SK-N-SH (cell line): ENCODE results near the gene HECTD3. TPM values are rescaled to one million over a fixed set of nuclear protein-coding genes. Genes with fewer than 3 reads are reported as not detected.

Experiments used
- CTCF ChIA-PET: fragments of 300-600, 350-600 bp; formaldehyde crosslinking; extraction: SDS; loops from one replicate; lab custom pipeline; 2021; lab: Yijun Ruan, JAX
- POLR2A ChIA-PET: fragments of 350-600 bp; sonication (Branson Sonifier 250); formaldehyde crosslinking; extraction: SDS; loops from one replicate; lab custom pipeline; 2020; ENCODE audit warnings: antibody characterized with exemption, inconsistent platforms; lab: Yijun Ruan, JAX
- DNase-seq: peaks from one replicate; pipeline ENCODE4 v3.0.0; 2012
- H2AFZ ChIP-seq: fragments of 200-600 bp; sonication (generic); 2 replicates; pipeline ENCODE4 v1.8.1; 2016; ENCODE audit warnings: antibody characterized with exemption, mild to moderate bottlenecking, low read depth
- H3F3A ChIP-seq: fragments of 200-600 bp; sonication (generic); replicated peaks from 2 replicates; pipeline ENCODE3; 2016; ENCODE audit warnings: antibody characterized with exemption, mild to moderate bottlenecking; ENCODE audit not compliant: insufficient read depth
- H3K27ac ChIP-seq, 2 experiments: fragments of 200-500 bp in 1 of 2; fragments of 200-600 bp in 1 of 2; sonication (Bioruptor generic) in 1 of 2; sonication (generic), shearing (Covaris generic) in 1 of 2; 2 replicates each; pipeline versions ENCODE4 v1.5.1 to v1.6.1; 2014 to 2016; ENCODE audit warnings: low read depth in 2 of 2, inconsistent platforms in 1 of 2, low read length in 1 of 2, mild to moderate bottlenecking in 1 of 2, mixed read lengths in 1 of 2
- H3K27me3 ChIP-seq: fragments of 200-600 bp; sonication (generic), shearing (Covaris generic); 2 replicates; pipeline ENCODE4 v1.6.1; 2016; ENCODE audit warnings: mixed run types; ENCODE audit not compliant: insufficient read depth
- H3K36me3 ChIP-seq, 2 experiments: fragments of 200-500 bp in 1 of 2; fragments of 200-600 bp in 1 of 2; sonication (Bioruptor generic) in 1 of 2; sonication (generic) in 1 of 2; replicated peaks in 1 of 2; 2 replicates each; pipeline versions ENCODE3 to v1.5.1; 2014 to 2016; ENCODE audit warnings: low read length in 1 of 2, mild to moderate bottlenecking in 1 of 2; ENCODE audit not compliant: insufficient read depth in 2 of 2, control insufficient read depth in 1 of 2
- H3K4me1 ChIP-seq, 2 experiments: fragments of 200-500 bp in 1 of 2; fragments of 200-600 bp in 1 of 2; sonication (Bioruptor generic) in 1 of 2; sonication (generic), shearing (Covaris generic) in 1 of 2; 2 replicates each; pipeline versions ENCODE4 v1.5.1 to v1.6.1; 2014 to 2016; ENCODE audit warnings: low read depth in 1 of 2, low read length in 1 of 2, mixed run types in 1 of 2; ENCODE audit not compliant: insufficient read depth in 2 of 2, control insufficient read depth in 1 of 2
- H3K4me2 ChIP-seq: fragments of 200-600 bp; sonication (generic), shearing (Covaris generic); 2 replicates; pipeline ENCODE4 v1.6.1; 2017; ENCODE audit warnings: mixed run types
- H3K4me3 ChIP-seq, 2 experiments: fragments of 200-500 bp in 1 of 2; fragments of 200-600 bp in 1 of 2; sonication (Bioruptor generic) in 1 of 2; sonication (generic), shearing (Covaris generic) in 1 of 2; 2 replicates each; pipeline versions ENCODE4 v1.5.1 to v1.8.1; 2014 to 2016; ENCODE audit warnings: low read depth in 2 of 2, inconsistent platforms in 1 of 2, low read length in 1 of 2, mild to moderate bottlenecking in 1 of 2, mixed read lengths in 1 of 2, moderate library complexity in 1 of 2
- H3K79me2 ChIP-seq: fragments of 200-600 bp; sonication (generic); 2 replicates; pipeline ENCODE4 v1.8.1; 2017; ENCODE audit warnings: mild to moderate bottlenecking; ENCODE audit not compliant: insufficient read depth
- H3K9ac ChIP-seq: fragments of 200-600 bp; sonication (generic); 2 replicates; pipeline ENCODE4 v1.6.1; 2017; ENCODE audit warnings: mixed run types
- H3K9me2 ChIP-seq: fragments of 200-600 bp; sonication (generic); 2 replicates; pipeline ENCODE4 v1.6.1; 2017; ENCODE audit warnings: mixed run types
- H3K9me3 ChIP-seq: fragments of 200-600 bp; sonication (generic); 2 replicates; pipeline ENCODE4 v1.6.1; 2017; ENCODE audit warnings: mixed run types, mild to moderate bottlenecking, moderate library complexity
- H4K20me1 ChIP-seq: fragments of 200-600 bp; sonication (generic); 2 replicates; pipeline ENCODE4 v1.6.1; 2017; ENCODE audit warnings: mild to moderate bottlenecking, mixed run types; ENCODE audit not compliant: insufficient read depth
- CTCF ChIP-seq: fragments of 200-600 bp; sonication (generic); IDR thresholded peaks from 2 replicates; pipeline ENCODE4 v1.6.1; 2017; ENCODE audit warnings: antibody characterized with exemption, mild to moderate bottlenecking, moderate library complexity
- ELF1 ChIP-seq: IDR thresholded peaks from 2 replicates; pipeline ENCODE4 v1.4.0; 2012
- FOXJ3 ChIP-seq: sonication (generic); formaldehyde crosslinking; IDR thresholded peaks from 2 replicates; pipeline ENCODE4 v1.5.1; 2020; ENCODE audit warnings: mild to moderate bottlenecking, missing genetic modification reagents
- GABPA ChIP-seq: IDR thresholded peaks from 2 replicates; pipeline ENCODE4 v1.4.0; 2012; ENCODE audit warnings: low read depth, mild to moderate bottlenecking
- IRF3 ChIP-seq: fragments of 150-350 bp; IDR thresholded peaks from 2 replicates; pipeline ENCODE4 v1.6.1; 2016; ENCODE audit warnings: mild to moderate bottlenecking, low read depth, low read length
- JUND ChIP-seq: IDR thresholded peaks from 2 replicates; pipeline ENCODE4 v1.4.0; 2012
- MAX ChIP-seq: IDR thresholded peaks from 2 replicates; pipeline ENCODE4 v1.4.0; 2012; ENCODE audit warnings: low read depth
- MXI1 ChIP-seq: IDR thresholded peaks from 2 replicates; pipeline ENCODE4 v1.6.1; 2012; ENCODE audit warnings: mild to moderate bottlenecking, low read depth, low read length, improper control_type of control experiment
- NFIC ChIP-seq: IDR thresholded peaks from 2 replicates; pipeline ENCODE4 v1.4.0; 2012; ENCODE audit warnings: borderline replicate concordance
- NRF1 ChIP-seq: IDR thresholded peaks from 2 replicates; pipeline ENCODE4 v1.6.1; 2012; ENCODE audit warnings: low read depth, mild to moderate bottlenecking, low read length
- PBX3 ChIP-seq: IDR thresholded peaks from 2 replicates; pipeline ENCODE4; 2012
- POLR2AphosphoS5 ChIP-seq: IDR thresholded peaks from 2 replicates; pipeline ENCODE4 v1.6.1; 2012; ENCODE audit warnings: low read depth, low read length
- RAD21 ChIP-seq: IDR thresholded peaks from 2 replicates; pipeline ENCODE4 v1.6.1; 2012; ENCODE audit warnings: mild to moderate bottlenecking, low read length
- SIN3A ChIP-seq: IDR thresholded peaks from 2 replicates; pipeline ENCODE4 v1.6.1; 2012; ENCODE audit warnings: low read depth, mild to moderate bottlenecking, low read length, moderate library complexity, borderline replicate concordance
- TAF1 ChIP-seq: IDR thresholded peaks from 2 replicates; pipeline ENCODE4 v1.6.1; 2012; ENCODE audit warnings: low read depth, mild to moderate bottlenecking, low read length, moderate library complexity, borderline replicate concordance
- TCF12 ChIP-seq: IDR thresholded peaks from 2 replicates; pipeline ENCODE4 v1.4.0; 2012
- USF1 ChIP-seq: IDR thresholded peaks from 2 replicates; pipeline ENCODE4 v1.4.0; 2012; ENCODE audit warnings: low read depth, borderline replicate concordance
- YY1 ChIP-seq: IDR thresholded peaks from 2 replicates; pipeline ENCODE4 v1.4.0; 2012; ENCODE audit warnings: low read depth, mild to moderate bottlenecking
- ZBTB33 ChIP-seq: IDR thresholded peaks from 2 replicates; pipeline ENCODE4 v1.4.0; 2012; ENCODE audit warnings: low read depth, borderline replicate concordance
- WGBS: methylation state at CpG from one replicate; pipeline ENCODE4 v1.1.6; 2017; ENCODE audit warnings: low lambda C conversion rate; 5-methylcytosine and 5-hydroxymethylcytosine counted together
- polyA plus RNA-seq, 3 experiments: library from polyadenylated mRNA; depleted of rRNA; stranded (reverse); fragments of >200 nt; gene quantifications; 2 replicates each; pipeline ENCODE4 v1.2.3, GENCODE V29; 2012

Gene HECTD3
- polyA plus RNA-seq, 1 of the 3 experiments (the other 2 are of a cell fraction), result 39.3 TPM

- WGBS, result 64% methylated on average over 3 of the region's 11 CpGs
- no peak for DNase-seq
- Histone ChIP-seq H3K27ac (no peak overlapping the region), H3K9me3 (no peaks in the 10 kb centered on the region), H3F3A (peaks cover 2% of the 10 kb centered on the region), H3K36me3 (peaks cover 11 to 63% of the 10 kb centered on the region in 2 experiments), H3K27me3 (no peaks in the 10 kb centered on the region), H3K4me1 (peaks cover 6 to 18% of the 10 kb centered on the region in 2 experiments), H2AFZ (no peak overlapping the region), H3K9ac (no peak overlapping the region), H3K4me3 (no peak overlapping the region), H4K20me1 (no peaks in the 10 kb centered on the region), H3K79me2 (peaks cover 23% of the 10 kb centered on the region; the same call in 1 of the 2 replicates), H3K9me2 (no peaks in the 10 kb centered on the region), H3K4me2 (no peak overlapping the region)
- TF ChIP-seq IRF3 (no peak), ELF1 (no peak), CTCF (no peak), NFIC (no peak), ZBTB33 (no peak), YY1 (no peak), SIN3A (no peak), JUND (no peak), TAF1 (no peak), USF1 (no peak), TCF12 (no peak), PBX3 (no peak), GABPA (no peak), MXI1 (no peak), RAD21 (no peak), FOXJ3 (CRISPR knock-in tag) (no peak), POLR2AphosphoS5 (no peak), MAX (no peak), NRF1 (no peak)
- CTCF ChIA-PET, result no interaction called here
- POLR2A ChIA-PET, result no interaction called here
Measured at GRCh38 chr1:45007311-45007710, 3.8 kb downstream of the HECTD3 start.
